Testis (tissue), 3 donors: ENCODE data around the gene PLCB2. TPM values are rescaled to one million over a fixed set of nuclear protein-coding genes. Genes with fewer than 3 reads are reported as not detected.

Experiments used
- DNase-seq: peaks from one replicate; pipeline ENCODE4 v3.0.0-alpha.2; 2019
- H3K27ac ChIP-seq, 2 donors: fragments of 200-600 bp; sonication (generic); one replicate each; pipeline ENCODE4 v1.5.1; 2019
- H3K27me3 ChIP-seq: fragments of 200-600 bp; sonication (generic); one replicate; pipeline ENCODE4 v1.5.1; 2019
- H3K36me3 ChIP-seq: fragments of 200-600 bp; sonication (generic); one replicate; pipeline ENCODE4 v1.5.1; 2017; ENCODE audit warnings: low read depth; ENCODE audit errors: missing control alignments
- H3K4me1 ChIP-seq: fragments of 200-600 bp; sonication (generic); one replicate; pipeline ENCODE4 v1.5.1; 2019
- H3K4me3 ChIP-seq, 2 donors: fragments of 200-600 bp; sonication (generic); one replicate each; pipeline ENCODE4 v1.5.1; 2017 to 2019
- H3K9me3 ChIP-seq: fragments of 200-600 bp; sonication (generic); one replicate; pipeline ENCODE4 v1.5.1; 2017
- CTCF ChIP-seq, 3 experiments: fragments of 450-650 bp in 2 of 3; fragments of 200-600 bp in 1 of 3; sonication (generic) in 1 of 3; IDR thresholded peaks; one replicate each; pipeline ENCODE4 v1.5.1; 2016 to 2019; ENCODE audit warnings: antibody characterized with exemption in 3 of 3, mild to moderate bottlenecking in 2 of 3, moderate library complexity in 1 of 3
- POLR2A ChIP-seq: fragments of 450-650 bp; IDR thresholded peaks from one replicate; pipeline ENCODE4 v1.6.1; 2017; ENCODE audit warnings: antibody characterized with exemption, mild to moderate bottlenecking, moderate library complexity
- WGBS, 2 donors: methylation state at CpG; one replicate each; pipeline ENCODE4 v1.1.5; 2018; 5-methylcytosine and 5-hydroxymethylcytosine counted together
- intact Hi-C: fragments of 100-400 bp; cut with DNase I; formaldehyde crosslinking; loops from one replicate; pipeline ENCODE4 v1.15.1; 2023; ENCODE audit warnings: low total_unique reads
- polyA plus RNA-seq: library from polyadenylated mRNA; stranded (reverse); fragments of 350-450 nt; fragmentation: Illumina TruSeq; extraction: RNeasy Lipid Tissue Mini Kit (QIAGEN cat#74804); gene quantifications from one replicate; pipeline ENCODE4 v1.2.3, GENCODE V29; 2014; ENCODE audit warnings: low read depth, low replicate concordance; ENCODE audit not compliant: insufficient read depth
- total RNA-seq, 2 donors: library from RNA; depleted of rRNA; stranded (reverse); fragments of >200 nt; gene quantifications; one replicate each; pipeline ENCODE4 v1.2.3, GENCODE V29; 2016

Gene PLCB2
- total and polyA plus RNA-seq, 3 donors from 2014 or later = 8.8 to 13.6 (median 9.7) TPM

- TF ChIP-seq CTCF (IDR thresholded peaks at IDR 0.05) = no peak
- intact Hi-C loops = no loop called here
- no peaks in the 10 kb centered on the region for H3K27me3 ChIP-seq
- WGBS, 2 donors = 93 to 100% methylated on average over 3 to 5 of the region's 5 CpGs
- H3K36me3 ChIP-seq = no peaks in the 10 kb centered on the region
- peaks cover 17% of the 10 kb centered on the region for H3K4me1 ChIP-seq
- DNase-seq = no peak
- no peak overlapping the region for H3K27ac ChIP-seq
- no peaks in the 10 kb centered on the region for H3K9me3 ChIP-seq
- H3K4me3 ChIP-seq = no peak overlapping the region
Observed at GRCh38 chr15:40242601-40243000, 65.1 kb downstream of the PLCB2 start.

- TF ChIP-seq POLR2A (no peak), CTCF (IDR thresholded peaks at IDR 0.05) (no peak)
- no peaks in the 10 kb centered on the region for H3K36me3 ChIP-seq
- intact Hi-C loops = no loop called here
- no peak overlapping the region for H3K27ac ChIP-seq
- H3K9me3 ChIP-seq = no peaks in the 10 kb centered on the region
- H3K4me1 ChIP-seq = peaks cover 17% of the 10 kb centered on the region
- DNase-seq = no peak
- no peaks in the 10 kb centered on the region for H3K27me3 ChIP-seq
- H3K4me3 ChIP-seq = no peak overlapping the region
- WGBS, 2 donors = 94% methylated on average over 9 to 10 of the region's 10 CpGs
Observed at GRCh38 chr15:40242213-40242599, 65.5 kb downstream of the PLCB2 start.

DNA sequence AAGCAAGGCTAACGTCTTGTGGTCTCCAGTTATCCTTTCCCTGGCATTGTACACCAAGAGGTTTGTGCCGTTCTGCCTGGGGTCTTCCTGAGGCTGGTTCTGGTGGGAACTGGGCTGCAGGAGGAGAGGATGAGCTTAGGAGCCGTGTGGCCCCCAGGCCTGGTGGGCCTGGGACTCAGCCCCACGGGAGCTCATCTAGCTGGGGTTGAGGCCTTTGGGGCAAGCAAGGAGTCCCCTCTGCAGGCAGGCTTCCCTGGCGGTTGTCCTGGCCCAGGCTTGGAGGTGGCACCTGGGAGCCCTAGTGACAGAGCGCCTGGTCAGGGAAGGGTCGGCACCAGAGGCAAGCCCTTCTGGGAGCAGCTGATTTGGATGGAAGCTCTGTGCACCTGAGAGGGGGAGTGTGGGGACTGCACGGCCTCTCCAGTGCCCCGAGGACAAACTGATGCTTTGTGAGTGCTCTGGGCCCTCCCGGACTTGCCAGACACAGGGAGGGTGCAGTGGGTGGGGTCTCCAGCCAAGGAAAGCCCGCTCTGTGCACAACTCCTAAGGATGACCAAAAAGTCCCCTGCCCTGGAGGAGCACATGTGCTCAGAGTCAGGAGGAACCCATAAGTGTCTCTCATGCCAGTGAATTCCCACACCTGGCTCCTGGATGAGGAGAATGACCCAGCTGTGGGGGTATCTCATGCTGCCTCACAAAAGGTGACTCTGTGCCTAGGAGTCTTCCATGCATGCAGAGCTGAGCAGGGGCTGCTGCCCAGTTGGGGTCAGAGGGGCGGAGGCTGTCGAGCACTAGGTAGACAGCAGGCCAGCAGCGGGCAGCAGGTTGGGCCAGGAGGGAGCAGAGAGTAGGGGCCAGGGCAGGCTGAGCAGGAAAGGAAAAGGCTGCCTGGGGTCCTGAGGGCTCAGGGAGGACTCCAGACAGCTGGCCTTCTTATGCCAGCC is 66.2 kb downstream of the PLCB2 start:
- H3K4me3 ChIP-seq = no peak overlapping the region
- DNase-seq = no peak
- no peaks in the 10 kb centered on the region for H3K9me3 ChIP-seq
- H3K27ac ChIP-seq = no peak overlapping the region
- WGBS, 2 donors = 82 to 87% methylated on average over 3 to 14 of the region's 14 CpGs
- H3K4me1 ChIP-seq = peaks cover 17% of the 10 kb centered on the region
- H3K27me3 ChIP-seq = no peaks in the 10 kb centered on the region
- intact Hi-C loops = no loop called here
- TF ChIP-seq POLR2A (no peak), CTCF (IDR thresholded peaks at IDR 0.05) (no peak)
- H3K36me3 ChIP-seq = no peaks in the 10 kb centered on the region

DNA sequence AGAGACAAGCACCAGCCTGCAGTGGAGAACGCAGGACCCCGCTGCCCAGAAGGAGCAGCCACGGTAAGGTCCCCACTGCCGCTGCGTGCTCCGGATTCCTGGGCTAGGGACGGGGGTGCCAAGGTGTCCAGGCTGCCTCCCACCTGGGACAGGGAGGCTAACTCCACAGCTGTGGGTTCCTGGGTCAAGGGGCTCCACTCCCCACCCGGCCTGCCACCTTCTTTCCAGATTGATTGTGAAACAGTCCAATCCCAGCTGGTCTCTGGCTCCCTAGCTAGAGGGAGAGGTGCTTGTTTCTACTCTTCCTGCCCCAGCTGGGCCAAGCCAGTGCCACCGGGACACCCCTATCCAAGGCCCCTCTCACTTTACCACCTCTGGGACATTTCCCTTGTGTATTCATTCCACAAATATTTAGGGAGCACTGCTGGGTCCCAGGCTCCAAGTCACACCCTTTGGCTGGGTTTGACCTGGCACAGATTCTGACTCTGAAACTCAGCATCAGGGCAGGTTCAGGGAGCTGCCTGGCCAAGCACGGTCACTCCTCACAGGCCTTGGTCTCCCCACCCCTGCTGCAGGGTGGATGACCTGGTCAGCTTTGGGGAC is 67.0 kb downstream of the PLCB2 start:
- DNase-seq = no peak
- Histone ChIP-seq H3K36me3 (no peaks in the 10 kb centered on the region), H3K4me1 (peaks cover 18% of the 10 kb centered on the region), H3K4me3 (no peak overlapping the region), H3K9me3 (no peaks in the 10 kb centered on the region), H3K27me3 (no peaks in the 10 kb centered on the region), H3K27ac (no peak overlapping the region)
- intact Hi-C loops = no loop called here
- 78 to 94% methylated on average over 3 to 10 of the region's 10 CpGs for WGBS, 2 donors
- TF ChIP-seq POLR2A (no peak), CTCF (IDR thresholded peaks at IDR 0.05) (no peak)
